Effector memory CD4-positive, alpha-beta T cell (primary cell): ENCODE measurements around the gene FBXL16.

ENCODE experiments used
- DNase-seq, 3 donors: peaks; one replicate each; pipeline ENCODE4 v3.0.0-alpha.2; 2020
- H3K27ac ChIP-seq: 2 replicates; pipeline ENCODE4 v1.7.0; 2013; ENCODE audit warnings: mild to moderate bottlenecking, low read length, moderate library complexity; ENCODE audit not compliant: insufficient read depth, poor library complexity, severe bottlenecking
- H3K27me3 ChIP-seq: replicated peaks from 2 replicates; pipeline ENCODE4 v1.7.0; 2013; ENCODE audit warnings: mild to moderate bottlenecking, low read length; ENCODE audit not compliant: insufficient read depth, control insufficient read depth, poor library complexity, severe bottlenecking
- H3K36me3 ChIP-seq: 2 replicates; pipeline ENCODE4 v1.7.0; 2013; ENCODE audit warnings: mild to moderate bottlenecking, low read length, moderate library complexity; ENCODE audit not compliant: control insufficient read depth, insufficient read depth
- H3K4me1 ChIP-seq: 2 replicates; pipeline ENCODE4 v1.7.0; 2013; ENCODE audit warnings: low read length, mild to moderate bottlenecking; ENCODE audit not compliant: control insufficient read depth, insufficient read depth, poor library complexity, severe bottlenecking
- H3K4me3 ChIP-seq: 2 replicates; pipeline ENCODE4 v1.7.0; 2013; ENCODE audit warnings: low read length, low read depth, mild to moderate bottlenecking; ENCODE audit not compliant: insufficient read depth, poor library complexity, severe bottlenecking
- H3K9me3 ChIP-seq: 2 replicates; pipeline ENCODE4 v1.7.0; 2013; ENCODE audit warnings: mild to moderate bottlenecking, low read length, moderate library complexity; ENCODE audit not compliant: control insufficient read depth

Gene FBXL16

DNA sequence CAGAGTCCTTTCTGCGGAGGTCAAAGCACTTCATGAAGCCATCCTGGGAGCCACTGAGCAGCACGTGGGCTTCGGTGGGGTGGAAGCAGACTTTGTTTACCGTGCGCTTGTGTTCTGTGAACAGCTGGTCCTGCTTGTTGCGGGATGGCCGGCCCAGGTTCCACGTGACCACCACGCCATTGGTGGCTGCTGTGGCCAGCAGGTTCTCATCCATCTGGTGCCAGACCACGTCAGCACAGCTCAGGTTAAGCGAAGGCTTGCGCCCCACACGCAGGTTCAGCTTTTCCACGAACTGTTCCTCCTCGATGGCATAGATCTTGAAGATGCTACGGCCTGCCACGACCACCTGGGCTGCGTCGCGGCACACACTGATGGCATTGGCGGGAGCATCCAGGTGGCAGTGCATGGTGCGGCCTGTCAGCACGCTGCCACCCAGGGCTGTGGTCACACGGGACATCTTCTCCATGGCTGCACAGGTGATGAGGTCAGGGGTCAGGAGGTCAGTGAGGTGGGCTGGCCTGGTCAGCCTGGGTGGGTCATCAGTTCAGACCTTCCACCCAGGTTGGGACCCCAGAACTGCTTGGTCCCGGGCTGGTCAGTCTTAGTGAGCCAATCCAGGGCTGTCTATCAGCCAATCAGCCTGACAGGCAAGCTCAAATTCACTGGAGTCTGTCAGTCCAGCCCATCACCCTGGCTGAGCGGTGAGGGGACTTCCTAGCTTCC is 16.3 kb downstream of the FBXL16 start:
- no peaks in the 10 kb centered on the region for H3K9me3 ChIP-seq
- no peak for DNase-seq
- peaks cover 10% of the 10 kb centered on the region for H3K36me3 ChIP-seq
- H3K4me1 ChIP-seq, result peaks cover 29% of the 10 kb centered on the region
- peak overlapping the region; percentile 78 for H3K27ac ChIP-seq
- peak overlapping the region; percentile 85 for H3K4me3 ChIP-seq
- H3K27me3 ChIP-seq, result no peaks in the 10 kb centered on the region

DNA sequence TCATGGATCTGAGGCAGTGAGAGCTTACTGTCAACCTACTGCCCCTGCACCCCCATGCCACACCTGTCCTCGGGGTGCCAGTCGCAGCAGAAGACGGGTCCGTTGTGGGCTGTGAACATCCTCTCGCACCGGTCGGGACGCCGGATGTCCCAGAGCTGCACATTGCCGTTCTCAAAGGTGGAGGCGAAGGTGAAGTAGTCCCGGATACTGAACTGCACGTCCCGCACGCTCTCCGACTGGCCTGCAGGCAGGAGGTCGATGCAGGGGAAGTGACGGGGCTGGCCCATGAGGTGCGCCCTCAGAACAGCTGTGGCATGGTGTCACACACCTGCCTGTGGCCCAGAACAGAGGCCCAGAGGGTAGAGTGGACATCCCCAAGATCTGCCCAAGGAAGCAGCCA is 18.1 kb downstream of the FBXL16 start:
- Histone ChIP-seq H3K27ac (no peak overlapping the region), H3K9me3 (no peaks in the 10 kb centered on the region), H3K4me3 (no peak overlapping the region), H3K27me3 (no peaks in the 10 kb centered on the region), H3K4me1 (peaks cover 38% of the 10 kb centered on the region), H3K36me3 (peaks cover 10% of the 10 kb centered on the region)
- DNase-seq, result no peak

DNA sequence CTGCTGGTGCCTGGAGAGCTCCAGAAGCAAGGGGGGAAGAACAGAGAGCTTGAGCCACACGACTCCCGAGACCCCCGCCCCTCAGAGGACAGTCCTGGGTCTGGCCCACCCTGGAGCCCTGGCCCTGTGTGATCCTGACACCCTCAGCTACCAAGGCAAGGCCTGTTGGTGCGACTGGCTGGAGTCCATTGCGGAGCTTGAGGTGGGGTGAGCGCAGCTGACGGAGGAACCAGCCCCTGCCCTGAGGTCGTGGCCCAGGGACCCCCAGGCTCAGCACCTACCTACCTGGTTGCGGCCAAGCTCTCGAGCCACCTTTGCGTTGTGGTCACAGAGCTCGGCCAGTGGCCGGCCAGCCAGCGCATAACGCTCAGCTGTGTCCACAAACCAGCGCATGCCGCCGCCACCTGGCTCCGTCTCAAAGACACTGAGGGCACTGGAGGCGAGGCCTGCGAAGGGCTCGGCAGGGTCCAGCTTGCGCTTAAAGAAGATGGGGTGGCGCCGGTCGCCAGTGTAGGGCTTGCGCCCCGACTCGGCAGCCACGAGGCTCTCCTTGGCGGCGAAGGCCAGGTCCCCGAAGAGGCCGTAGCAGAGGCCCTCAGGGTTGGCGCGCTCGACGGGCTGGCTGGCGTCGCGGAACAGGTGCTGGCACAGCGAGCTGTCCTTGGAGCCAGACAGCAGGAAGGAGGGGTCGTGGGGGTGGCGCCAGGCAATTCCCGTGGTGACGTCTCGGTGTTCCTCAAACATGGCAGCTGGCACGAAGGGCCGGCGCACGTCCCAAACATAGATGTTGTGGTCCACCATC is 18.9 kb downstream of the FBXL16 start:
- Histone ChIP-seq H3K9me3 (no peaks in the 10 kb centered on the region), H3K4me1 (peaks cover 38% of the 10 kb centered on the region), H3K27ac (no peak overlapping the region), H3K4me3 (no peak overlapping the region), H3K27me3 (no peaks in the 10 kb centered on the region), H3K36me3 (peaks cover 16% of the 10 kb centered on the region)
- DNase-seq, result no peak

DNA sequence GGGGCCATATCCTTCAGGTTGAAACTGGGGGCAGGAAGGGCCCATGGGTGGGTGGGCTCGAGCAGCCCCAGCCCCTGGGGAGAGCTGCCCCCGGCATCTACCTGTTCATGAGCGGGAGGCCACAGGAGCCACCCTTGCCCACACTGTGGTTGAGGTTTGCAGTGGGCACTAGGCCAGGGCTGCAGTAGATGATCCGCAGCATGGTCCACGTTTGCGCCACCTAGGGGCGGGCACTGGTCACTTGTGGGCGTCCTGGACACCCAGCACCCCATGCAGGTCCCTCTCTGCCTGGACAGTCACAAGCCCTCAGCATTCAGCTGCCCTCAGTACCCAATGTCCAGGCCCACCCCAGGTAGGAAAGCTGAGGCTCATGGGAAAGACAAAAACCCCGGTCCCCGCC is 19.6 kb downstream of the FBXL16 start:
- DNase-seq, result no peak
- H3K9me3 ChIP-seq, result no peaks in the 10 kb centered on the region
- no peaks in the 10 kb centered on the region for H3K27me3 ChIP-seq
- H3K36me3 ChIP-seq, result peaks cover 20% of the 10 kb centered on the region
- peaks cover 42% of the 10 kb centered on the region for H3K4me1 ChIP-seq
- no peak overlapping the region for H3K27ac ChIP-seq
- H3K4me3 ChIP-seq, result no peak overlapping the region

DNA sequence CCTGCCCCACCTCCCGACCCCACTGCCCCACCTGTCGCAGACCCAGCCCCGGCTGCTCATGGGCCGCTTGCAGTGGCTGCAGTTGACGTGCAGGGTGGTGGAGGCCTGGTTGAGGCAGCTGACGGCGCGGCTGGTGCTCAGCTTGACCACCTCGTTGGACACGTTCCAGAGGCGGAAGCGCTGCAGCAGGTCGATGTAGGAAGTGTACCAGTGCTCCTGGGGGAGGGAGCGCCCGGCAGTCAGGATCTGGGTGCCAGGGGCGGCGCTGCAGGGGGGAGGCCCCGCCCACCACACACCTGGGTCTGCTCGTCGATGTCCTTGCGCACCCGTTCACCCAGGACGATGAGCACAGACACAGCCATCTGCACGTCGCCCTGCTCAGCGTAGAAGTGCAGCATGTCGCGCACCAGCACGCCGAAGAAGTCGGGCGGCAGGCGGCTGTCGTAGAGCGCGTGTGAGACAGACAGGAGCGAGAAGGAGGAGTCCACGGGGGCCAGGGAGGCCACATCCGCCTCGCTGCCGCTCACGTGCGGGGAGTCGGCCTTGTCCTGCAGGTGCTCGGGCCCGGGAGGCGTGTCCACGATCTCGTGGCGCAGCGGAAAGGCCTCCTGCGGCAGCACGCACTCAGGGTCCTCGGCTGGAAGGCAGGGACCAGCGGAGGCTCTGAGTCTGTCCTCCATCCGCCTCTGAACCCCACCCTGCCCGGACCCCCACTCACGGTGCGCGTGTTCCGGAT is 20.5 kb downstream of the FBXL16 start:
- H3K27ac ChIP-seq, result peak overlapping the region; percentile 75
- H3K4me1 ChIP-seq, result peaks cover 43% of the 10 kb centered on the region
- no peak overlapping the region for H3K4me3 ChIP-seq

DNA sequence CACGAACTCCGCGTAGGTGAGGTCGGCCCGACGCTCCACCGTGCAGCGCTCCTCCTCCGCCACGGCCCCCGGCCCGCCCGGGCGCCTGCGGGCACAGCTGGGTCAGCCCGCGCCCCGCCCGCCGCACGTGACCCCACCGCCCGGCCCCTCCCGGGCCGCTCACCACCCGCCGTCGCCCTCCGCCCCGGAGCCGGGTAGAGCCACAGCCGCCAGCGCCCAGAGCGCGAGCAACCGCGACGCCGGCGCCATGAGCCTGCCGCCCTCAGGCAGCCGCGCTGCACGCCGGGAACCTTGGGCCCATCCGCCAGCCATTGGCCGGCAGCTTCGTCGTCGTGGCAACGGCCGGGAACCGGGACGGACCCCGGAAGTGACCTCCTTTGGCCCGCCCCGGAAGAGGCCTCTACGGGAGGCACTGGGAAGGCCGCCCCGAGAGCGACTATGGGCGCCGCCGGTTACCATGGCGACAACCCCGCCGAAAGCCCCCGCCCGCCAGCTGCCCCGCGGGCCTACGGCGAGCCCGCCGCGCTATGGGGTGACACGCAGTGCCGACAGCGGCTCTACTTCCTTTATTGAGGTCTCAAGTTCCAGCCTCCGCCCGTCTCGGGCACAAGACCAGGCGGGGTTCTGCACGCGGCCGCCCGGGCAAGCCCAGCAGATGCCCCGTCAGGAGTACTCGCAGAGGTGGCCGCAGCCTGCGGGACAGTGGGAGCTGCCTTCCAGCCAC is 21.4 kb downstream of the FBXL16 start, which contains the start of gene JMJD8:
Gene JMJD8 (minus strand): TSS at position 264 of the 724 bp plus-strand sequence. CDS start 15 bp downstream, at position 249.
- Histone ChIP-seq H3K27me3 (no peaks in the 10 kb centered on the region), H3K9me3 (no peaks in the 10 kb centered on the region), H3K36me3 (peaks cover 20% of the 10 kb centered on the region), H3K4me3 (peak within 1 kb of the TSS; percentile 52), H3K4me1 (peaks cover 40% of the 10 kb centered on the region), H3K27ac (peak within 1 kb of the TSS; percentile 75)
- DNase-seq, result peak; percentile 93 to 98 (median 96)

More for the DNA sequence above, 20.5 kb downstream of the FBXL16 start:
- DNase-seq, result no peak
- peaks cover 20% of the 10 kb centered on the region for H3K36me3 ChIP-seq
- H3K27me3 ChIP-seq, result no peaks in the 10 kb centered on the region
- no peaks in the 10 kb centered on the region for H3K9me3 ChIP-seq

DNA sequence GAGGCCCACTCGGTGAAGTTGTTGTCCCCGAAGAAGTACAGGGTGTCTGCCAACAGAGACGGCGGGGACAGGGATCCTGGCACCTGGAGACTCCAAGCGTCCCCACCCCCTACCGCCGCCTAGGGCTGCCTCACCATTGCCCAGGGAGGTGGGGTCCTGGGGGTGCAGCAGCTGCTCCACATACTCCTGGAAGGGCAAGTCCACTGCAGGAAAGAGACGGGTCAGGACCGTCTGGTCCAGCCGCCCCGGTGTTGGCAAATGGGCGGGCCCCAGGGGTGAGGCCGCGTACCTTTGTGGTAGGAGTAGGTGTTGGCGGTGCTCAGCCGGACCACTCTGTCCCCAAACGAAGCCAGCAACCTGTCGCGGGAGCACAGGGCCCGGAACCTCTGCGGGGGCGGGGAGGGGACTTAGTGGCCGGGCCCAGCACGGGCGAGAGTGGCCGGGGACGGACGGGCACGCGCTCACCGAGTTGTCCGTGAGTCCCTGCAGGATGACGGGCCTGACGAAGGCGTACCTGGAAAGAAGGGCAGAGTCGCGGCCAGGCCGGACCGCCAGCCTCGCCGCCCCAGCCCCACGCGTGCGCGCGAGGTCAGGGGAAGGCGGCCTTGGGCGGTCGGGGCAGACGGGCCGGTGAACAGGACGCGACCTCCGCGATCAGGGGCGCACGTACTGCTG is 22.1 kb downstream of the FBXL16 start:
- H3K27me3 ChIP-seq, result no peaks in the 10 kb centered on the region
- H3K36me3 ChIP-seq, result peaks cover 20% of the 10 kb centered on the region
- H3K4me3 ChIP-seq, result peak overlapping the region; percentile 52
- peaks cover 42% of the 10 kb centered on the region for H3K4me1 ChIP-seq
- H3K27ac ChIP-seq, result peak overlapping the region; percentile 75
- no peak for DNase-seq
- H3K9me3 ChIP-seq, result no peaks in the 10 kb centered on the region

DNA sequence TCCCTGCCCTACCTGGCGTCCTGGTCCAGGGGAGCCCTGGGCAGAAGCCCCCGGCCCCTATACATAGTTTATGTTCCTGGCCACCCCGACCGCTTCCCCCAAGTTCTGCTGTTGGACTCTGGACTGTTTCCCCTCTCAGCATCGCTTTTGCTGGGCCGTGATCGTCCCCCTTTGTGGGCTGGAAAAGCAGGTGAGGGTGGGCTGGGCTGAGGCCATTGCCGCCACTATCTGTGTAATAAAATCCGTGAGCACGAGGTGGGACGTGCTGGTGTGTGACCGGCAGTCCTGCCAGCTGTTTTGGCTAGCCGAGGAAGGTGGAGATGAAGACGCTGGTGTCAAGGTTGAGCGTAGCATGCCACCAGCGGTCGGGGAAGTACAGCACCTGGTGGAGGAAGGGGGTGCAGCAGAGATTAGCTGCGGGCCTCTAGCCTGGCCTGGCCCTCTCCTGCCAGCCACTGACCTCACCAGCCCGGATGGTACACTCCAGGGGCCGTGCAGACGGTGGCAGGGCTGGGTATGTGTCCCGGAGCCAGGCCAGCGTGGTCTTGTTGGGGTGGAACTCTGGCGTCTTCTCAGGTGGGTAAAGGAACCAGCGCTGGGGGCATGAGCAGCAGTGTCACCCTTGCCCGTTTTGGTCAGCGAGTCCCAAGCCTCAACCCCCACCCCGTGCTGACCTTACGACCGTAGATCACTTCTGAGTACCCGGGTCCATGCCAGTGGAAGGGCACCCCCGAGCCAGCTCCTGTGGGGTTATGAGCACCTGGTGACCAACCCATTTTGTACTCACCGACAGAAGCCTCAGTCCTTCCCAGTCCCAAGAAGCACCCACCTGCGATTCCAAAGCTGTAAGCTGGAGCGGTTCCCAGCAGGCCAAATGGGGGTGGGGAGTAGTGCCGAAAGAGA is 22.9 kb downstream of the FBXL16 start:
- no peak for DNase-seq
- H3K36me3 ChIP-seq, result peaks cover 20% of the 10 kb centered on the region
- H3K4me1 ChIP-seq, result peaks cover 42% of the 10 kb centered on the region
- H3K4me3 ChIP-seq, result no peak overlapping the region
- H3K27me3 ChIP-seq, result no peaks in the 10 kb centered on the region
- no peaks in the 10 kb centered on the region for H3K9me3 ChIP-seq
- H3K27ac ChIP-seq, result no peak overlapping the region
